Suppressor macrophage treated with lipopolysaccharide for 4 hours (primary cell): ENCODE data around the gene EHBP1L1.
A peak's percentile ranks its signal among the peaks of the same experiment; 100 is the strongest.

Experiments
- DNase-seq: peaks from one replicate; pipeline ENCODE4 v3.0.0-alpha.2; 2020

EHBP1L1 gene

DNA sequence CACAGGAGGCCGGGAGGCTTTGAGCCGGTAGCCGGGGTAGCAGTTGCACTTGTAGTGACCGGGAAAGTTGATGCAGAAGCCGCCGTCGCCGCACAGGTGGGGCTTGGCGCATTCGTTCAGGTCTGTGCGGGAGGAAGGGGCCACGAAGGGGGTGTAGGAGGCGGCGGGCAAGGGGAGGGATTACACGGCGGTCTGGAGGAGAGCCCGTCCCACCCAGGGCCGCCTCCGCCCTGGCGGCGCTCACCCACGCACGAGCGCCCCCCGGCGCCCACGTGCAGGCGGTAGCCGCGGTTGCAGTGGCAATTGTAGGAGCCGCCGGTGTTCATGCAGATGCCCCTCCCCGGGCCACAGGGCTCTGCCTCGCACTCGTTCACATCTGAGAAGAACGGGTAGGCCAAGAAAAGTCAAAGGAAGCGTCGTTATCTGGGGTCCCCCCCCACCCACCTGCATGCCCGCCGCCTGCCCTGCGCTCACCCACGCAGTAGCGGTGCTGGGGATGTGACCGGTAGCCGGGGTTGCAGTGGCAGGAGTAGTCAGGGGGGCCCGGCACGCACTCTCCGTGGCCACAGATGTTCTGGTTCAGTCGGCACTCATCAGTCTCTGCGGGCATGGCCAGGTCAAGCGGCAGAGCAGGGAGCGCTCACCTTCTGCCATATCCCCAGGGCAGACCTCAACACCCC is 28.3 kb upstream of the EHBP1L1 start:
- DNase-seq = no peak

DNA sequence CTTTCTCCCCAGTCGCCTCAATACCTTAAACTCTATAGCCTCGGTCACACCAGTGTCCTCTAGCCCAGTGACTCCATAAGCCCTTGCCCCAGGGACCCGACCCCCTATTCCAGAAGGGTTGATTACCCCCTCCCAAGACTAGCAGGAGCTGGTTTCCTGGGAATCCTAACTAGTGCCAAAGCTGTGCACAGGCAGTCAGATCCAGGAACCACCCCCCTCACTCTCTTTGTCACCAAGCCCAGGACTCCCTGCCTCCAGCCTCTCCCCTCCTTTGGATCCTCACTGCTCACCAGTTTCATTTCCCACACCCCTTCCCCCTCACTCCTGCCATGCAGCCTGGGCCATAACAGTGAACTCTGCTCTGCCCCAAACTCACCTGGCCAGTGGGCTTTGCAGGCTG is 27.5 kb upstream of the EHBP1L1 start:
- peak; percentile 25 for DNase-seq

GRCh38 chr11:65549096-65549495 is 26.8 kb upstream of the EHBP1L1 start:
- peak; percentile 28 for DNase-seq

DNA sequence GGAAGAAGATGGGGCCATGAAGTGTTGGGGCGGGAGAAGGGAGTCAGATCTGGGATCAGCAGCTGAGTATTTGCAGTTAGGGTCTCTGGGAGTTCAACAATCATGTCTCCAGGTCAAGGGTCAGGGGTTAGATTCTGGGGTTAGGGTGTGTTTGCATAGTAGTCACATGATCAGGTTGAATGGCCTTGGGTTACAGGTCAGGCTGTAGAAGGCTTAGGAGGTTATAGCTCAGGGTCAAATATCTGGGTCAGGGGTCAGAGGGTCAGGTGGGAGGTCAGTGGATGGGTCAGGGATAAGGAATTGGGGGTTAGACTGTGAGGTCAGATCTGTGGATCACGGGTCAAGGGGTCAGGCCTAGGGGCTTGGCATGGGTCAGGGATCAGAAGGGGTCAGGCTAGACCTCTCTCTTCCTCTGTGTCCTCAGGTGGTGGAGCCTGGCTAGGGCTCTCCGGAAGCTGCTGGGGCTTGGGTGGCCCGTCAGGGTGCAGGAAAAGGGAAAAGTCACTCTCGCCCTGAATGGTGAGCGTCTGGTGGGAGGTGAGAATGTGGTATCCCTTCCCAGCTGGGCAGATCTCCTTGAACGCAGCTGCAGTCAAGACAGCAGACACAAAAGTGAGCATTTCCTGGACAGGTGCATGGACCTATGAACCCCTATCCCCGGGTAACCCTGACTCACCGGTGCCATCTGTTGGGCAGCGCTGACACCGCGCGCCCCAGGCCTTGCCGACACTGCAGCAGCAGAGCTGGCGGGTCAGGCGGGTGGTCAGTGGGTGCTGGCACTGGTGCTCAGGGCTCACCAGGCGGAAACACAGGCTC is 24.1 kb upstream of the EHBP1L1 start:
- DNase-seq = peak; percentile 52

- DNase-seq = peak; percentile 59
Observed at GRCh38 chr11:65552388-65552951, 23.4 kb upstream of the EHBP1L1 start.

- DNase-seq = peak; percentile 46
Observed at GRCh38 chr11:65553301-65554001, 22.4 kb upstream of the EHBP1L1 start.

- DNase-seq = no peak
Observed at GRCh38 chr11:65554057-65554818, 21.6 kb upstream of the EHBP1L1 start.

- no peak for DNase-seq
Observed at GRCh38 chr11:65554842-65555430, 20.9 kb upstream of the EHBP1L1 start.

DNA sequence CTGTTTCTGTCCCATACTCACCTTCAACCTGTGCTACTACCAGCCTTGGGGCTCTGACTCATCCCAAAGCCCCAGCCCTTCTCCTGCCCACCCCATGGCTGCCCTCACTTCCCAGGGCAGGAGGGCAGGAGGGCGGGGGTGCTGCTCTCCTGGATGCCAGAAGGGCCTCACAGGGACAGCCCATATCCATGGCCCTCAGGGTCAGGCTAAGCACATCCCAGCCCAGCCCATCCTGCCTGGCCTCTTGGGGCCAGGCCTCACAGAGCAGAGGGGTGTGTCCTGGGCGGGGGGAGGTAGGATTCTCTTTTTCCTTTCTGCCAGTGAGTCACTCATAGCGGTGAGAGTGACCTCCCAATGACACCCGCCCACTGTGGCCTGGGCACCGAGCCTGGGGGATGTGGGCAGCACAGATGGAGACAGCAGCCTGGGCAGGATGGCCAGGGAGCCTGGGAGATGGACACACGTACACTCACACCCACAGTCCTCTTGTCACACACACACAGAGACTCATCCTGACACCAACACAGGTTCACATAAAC is 20.1 kb upstream of the EHBP1L1 start:
- peak; percentile 55 for DNase-seq

DNA sequence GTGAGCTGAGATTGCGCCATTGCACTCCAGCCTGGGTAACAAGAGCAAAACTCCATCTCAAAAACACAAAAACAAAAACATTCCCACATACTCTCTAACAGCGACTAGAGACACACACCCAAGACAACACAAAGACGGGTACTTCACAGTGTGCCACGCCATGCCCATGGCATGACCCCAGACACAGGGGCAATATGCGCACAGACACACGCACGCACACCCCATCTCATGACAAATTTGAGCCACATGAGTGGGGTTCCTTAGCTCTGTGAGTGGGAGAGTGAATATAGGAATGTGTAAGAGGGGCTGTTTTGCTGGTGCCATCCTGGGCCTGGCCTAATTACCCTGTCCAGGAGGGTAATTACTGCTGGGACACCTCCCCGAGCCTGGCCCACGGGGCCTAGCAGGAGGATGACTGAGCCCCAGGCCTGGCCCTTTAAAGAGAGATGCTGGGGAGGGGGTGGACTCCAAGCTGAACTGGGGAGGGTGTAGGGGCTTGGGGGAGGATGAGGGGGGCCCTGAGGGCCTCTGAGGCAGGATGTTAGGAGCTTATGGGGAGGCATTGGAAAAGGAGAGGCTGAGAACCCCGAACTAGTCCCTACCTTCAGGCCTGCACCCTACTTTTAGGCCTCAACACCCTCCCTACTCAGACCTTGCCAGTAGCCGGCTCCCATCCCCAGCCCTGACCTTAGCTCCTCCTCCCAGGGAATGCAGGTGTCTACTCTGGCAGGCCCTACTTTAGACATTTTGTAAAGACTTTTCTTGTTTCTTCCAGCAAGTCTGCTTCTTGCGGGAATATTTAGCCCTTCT is 19.2 kb upstream of the EHBP1L1 start:
- no peak for DNase-seq

DNA sequence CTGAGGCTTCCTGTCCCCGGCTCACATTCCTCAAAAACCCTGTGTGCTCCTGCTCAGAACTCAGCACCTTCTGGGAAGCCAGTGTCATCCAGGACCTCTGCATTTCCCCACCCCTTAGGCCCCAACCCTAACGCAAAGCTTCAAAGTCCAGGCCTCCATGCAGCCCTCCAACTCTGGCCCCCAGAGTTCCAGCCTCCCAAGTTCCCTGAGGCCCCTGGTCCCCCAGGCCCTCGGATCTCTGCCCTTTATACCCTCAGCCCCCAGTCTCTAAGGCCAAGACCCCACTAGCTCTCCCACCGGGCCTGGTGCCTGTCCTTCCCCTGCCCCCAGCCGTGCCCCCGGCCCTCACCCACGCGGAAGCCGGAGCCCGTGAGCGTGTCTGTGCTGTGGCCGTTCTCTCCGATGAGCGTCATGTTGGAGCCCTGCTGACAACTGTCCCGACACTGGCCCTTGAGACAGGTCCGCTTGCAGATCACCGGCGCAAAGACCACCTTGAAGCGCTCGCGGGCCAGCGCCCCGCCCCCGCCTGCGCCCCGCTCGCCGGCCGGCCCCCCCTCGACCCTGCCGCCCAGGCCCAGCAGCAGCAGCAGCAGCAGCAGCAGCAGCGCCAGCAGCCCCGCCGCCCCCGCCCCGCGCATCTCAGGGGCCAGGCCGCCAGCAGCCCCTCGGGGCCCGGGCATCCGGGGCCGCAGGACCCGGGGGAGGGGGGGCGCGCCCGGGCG is 18.4 kb upstream of the EHBP1L1 start:
- DNase-seq = no peak

DNA sequence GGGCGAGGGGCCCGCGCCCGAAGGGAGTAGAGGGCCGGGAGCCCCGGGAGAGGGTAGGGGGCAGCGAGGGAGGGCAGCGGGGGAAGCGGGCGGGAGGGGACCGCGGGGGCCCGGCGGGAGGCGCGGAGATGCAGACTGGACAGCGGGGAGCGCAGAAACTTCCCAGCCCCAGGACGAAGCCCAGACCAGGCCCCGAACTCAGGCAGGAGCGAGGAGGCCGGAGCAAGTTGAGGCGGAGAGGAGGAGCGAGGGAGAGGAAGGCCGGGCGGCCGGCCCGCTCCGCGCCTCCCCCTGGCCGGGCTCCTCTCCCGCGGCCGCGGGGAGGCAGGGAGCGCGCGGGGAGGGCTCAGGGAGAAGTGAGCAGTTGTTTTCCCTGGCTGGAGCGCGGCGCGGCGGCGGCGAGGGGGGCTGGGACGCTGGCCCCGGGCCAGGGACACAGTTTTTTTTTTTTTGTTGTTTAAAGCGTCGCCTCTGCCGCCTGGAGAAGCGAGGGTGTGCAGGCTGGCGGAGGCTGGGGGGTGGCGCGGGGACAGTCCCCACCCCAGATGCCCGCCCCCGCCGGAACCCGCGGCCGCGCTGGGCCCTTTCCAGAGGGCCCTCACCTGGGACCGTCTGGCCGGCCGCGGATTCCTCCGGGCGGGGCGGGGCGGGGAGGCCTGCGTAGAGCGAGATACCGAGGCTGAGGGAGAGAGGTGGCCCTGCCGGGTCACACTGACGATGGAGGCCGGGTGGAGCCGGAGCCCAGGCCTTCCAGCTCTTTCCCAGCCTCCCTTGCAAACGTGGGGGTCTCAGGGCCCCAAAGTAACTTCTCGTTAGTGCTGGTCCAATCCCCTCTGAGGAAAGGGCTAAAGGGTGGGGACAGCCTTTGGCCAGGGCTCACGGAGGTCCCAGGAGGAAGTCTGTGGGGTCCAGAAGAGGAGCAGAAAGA is 17.6 kb upstream of the EHBP1L1 start, which contains the start of gene LTBP3:
Gene LTBP3, minus strand, starts transcription at position 358 of the 928 bp plus-strand sequence. CDS start 400 bp downstream, outside the sequence.
- DNase-seq = peak; percentile 69

GRCh38 chr11:65558930-65559509 is 16.8 kb upstream of the EHBP1L1 start:
- DNase-seq = no peak

DNA sequence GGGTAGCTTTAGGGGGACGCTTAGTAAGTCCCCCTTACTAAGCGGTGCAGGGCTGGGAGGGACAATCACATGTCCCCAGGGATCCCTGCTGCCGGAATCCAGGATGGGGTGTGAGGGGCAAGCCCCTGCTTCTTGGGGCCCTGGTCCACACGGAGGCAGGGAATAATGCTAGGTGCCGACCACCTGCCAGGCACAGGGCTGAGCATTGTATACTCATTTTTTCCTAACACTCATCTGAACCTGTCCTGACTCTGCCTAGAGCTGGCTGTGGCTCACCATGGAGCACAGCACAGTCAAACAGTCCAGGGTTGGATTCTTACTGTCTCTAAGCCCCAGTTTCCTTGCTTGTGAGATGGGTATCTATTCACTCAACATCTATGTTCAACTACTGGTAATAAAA is 16.3 kb upstream of the EHBP1L1 start:
- DNase-seq = no peak

DNA sequence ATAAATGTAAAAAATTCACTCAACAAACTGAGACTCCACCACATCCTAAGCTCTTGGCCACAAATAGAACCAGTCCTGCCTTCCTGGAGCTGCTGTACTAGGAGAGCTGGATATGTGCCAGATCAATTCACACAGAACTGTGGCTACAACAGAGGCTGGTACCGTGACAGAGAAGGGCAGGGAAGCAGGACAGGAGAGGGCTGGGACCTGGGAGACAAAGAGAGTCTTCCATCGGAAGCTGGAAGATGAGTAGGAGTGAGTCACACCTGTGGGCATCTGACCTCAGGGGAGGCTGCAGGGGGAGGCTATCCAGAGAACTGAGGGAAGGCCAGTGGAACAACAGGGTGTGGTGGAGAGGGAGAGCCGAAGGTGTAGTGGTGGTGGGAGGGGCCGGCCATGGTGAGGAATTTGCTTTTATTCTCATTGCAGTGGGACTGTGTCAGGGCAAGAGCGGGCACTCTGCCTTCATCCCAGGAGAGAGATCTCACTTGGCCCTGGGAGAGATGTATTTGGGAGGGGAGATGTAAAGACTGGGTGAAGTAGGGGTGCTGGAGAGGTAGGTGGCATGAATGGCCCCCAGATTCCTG is 15.8 kb upstream of the EHBP1L1 start:
- no peak for DNase-seq

GRCh38 chr11:65560555-65561418 is 15.1 kb upstream of the EHBP1L1 start:
- no peak for DNase-seq

DNA sequence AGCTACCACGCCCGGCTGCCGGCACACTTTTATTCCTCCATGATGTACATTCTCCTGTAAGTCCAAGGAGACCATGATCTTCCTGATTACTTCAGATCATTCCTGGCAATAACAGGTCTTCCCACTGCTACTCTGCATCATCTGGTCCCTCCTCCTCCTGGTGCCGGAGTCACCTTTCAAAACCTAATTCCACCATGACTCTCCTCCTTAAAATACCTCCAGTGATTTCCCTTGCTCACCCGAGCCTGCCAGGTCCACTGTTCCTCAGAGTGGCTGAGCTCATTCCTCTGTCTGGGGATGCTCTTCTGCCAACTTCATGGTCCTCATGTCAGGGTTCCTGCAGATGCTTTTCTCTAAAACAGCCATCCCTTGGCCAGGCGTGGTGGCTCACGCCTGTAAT is 13.8 kb upstream of the EHBP1L1 start:
- no peak for DNase-seq
